ENCODE measurements around the gene DHX9.

- no peak for TF ChIP-seq POLR2A (IDR thresholded peaks at IDR 0.05)
- TF ChIP-seq CTCF (IDR thresholded peaks at IDR 0.05) = no peak
Measured at GRCh38 chr1:182910143-182910542, 71.0 kb downstream of the DHX9 start.
